Measurements from ENCODE around the gene GAST. TPM values are rescaled to one million over a fixed set of nuclear protein-coding genes. Genes with fewer than 3 reads are reported as not detected.
"Not testable (repeated sequence)": the region's sequence is repeated elsewhere in the genome, so short reads cannot be mapped to it uniquely, and the experiment has no call there.

The GAST gene
- polyA plus RNA-seq, 3 donors = not detected

DNA sequence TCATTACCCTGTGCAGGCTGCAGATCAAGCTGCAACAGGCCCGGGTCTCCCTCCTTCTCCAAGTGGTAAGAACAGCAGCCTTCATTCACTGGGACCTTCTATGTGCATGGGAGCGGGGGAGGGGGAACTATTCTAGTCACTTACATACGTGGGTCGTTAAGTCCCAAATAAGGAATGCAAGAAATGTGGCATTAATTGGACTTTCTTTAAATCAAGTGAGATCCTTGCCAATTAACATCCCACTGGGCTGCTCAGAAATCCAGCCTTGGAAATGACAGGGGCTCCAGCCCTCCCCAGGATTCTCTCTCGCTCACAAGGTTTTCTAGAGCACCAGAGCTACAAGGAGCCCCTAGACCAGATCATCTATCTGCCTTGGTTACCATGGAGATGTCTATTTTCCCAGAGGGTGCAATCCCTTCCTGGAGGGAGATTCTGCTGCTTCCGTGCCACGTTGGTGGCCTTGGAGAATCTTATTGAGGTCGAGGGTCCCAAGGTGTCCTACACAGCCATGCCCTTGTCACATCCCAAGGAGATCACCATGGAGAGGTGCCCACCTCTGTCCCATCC, 28.6 kb upstream of the GAST start:
- DNase-seq (ENCODE audit: low read depth in 3 of 3, low spot score in 2 of 3) = no peak

DNA sequence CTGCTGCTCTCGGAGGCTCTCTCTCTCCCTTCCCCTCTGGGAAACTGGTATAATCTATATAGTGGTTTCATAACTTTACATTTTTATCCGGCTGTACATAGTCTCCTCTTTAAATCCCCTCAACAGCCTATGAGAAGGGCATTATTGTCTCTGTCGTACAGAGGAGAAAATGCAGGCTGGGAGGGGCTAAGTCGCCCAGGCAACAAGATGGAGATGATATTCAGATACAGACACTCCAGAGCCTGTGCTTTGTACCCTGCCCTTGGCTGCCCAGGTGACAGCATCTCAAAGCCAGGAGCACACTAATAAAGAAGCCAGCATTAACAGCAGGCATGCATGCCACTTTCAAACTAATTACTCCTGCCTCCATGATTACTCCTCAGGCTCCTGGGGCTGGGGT, 28.1 kb upstream of the GAST start:
- no peak for DNase-seq (ENCODE audit: low read depth in 3 of 3, low spot score in 2 of 3)

DNA sequence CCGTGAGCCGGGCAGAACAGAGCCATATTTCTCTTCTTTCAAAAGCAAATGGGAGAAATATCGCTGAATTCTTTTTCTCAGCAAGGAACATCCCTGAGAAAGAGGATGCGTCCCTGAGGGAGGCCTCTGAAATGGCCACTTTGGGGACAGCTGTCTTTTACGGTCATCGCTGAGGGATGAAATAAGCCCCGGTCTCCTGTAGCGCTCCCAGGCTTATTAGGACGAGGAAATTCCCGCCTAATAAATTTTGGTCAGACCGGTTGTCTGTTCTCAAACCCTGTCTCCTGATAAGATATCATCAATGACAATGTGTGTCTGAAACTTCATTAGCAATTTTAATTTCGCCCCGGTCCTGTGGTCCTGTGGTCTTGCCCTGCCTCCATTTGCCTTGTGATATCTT, 26.4 kb upstream of the GAST start:
- DNase-seq (ENCODE audit: low read depth in 3 of 3, low spot score in 2 of 3) = not testable (repeated sequence)

DNA sequence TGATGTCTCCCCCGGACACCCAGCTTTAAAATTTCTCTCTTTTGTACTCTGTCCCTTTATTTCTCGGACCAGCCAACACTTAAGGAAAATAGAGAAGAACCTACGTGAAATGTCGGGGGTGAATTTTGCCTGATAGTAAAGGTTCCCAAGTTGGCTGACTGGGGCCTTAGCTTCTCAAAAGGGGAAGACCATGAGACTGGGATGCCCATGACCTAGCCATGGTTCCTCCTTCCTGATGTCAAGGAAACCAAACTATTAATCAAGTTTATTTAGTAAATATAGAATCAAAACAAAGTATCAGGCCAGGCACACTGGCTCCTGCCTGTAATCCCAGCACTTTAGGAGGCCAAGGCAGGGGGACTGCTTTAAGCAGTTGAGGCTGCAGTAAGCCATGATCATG, 25.9 kb upstream of the GAST start:
- no peak for DNase-seq (ENCODE audit: low read depth in 3 of 3, low spot score in 2 of 3)

DNA sequence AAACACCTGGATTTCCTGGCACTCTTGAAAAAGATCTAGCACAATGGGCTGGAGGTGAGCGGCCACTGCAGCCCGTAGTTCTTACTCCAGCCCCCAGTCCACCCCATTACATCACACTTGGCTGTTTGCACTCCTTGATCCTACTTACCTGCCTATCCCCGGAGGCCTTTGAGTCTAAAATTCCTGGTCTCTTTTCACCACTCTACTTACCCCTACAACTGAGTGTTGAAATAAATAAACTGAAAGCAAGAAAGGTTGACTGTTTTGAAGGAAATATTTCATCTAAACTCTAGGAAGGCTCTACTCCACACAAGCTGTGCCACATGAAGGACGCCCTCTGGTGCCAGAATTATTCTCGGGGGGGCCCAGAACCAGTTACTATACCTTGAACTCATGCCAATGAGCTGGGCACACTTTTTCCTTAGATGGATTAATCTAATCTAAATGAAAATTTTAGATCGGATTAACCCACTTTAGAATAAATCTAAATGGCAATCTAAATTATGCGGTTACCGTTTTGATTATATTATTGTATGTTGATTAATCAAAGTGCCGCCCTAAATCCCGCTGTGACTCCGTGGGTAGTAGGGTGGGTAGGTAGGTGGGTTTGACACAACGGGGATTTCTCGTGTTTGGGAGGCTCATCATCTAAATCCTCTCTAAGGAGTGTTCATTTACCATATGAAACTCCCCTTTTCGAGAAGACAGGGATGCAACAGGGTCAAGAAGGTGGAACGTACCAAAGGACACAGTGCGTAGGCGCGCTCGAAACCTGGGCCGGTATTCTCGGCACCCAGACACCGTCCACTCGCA, 24.1 kb upstream of the GAST start:
- DNase-seq (ENCODE audit: low read depth in 3 of 3, low spot score in 2 of 3) = no peak

DNA sequence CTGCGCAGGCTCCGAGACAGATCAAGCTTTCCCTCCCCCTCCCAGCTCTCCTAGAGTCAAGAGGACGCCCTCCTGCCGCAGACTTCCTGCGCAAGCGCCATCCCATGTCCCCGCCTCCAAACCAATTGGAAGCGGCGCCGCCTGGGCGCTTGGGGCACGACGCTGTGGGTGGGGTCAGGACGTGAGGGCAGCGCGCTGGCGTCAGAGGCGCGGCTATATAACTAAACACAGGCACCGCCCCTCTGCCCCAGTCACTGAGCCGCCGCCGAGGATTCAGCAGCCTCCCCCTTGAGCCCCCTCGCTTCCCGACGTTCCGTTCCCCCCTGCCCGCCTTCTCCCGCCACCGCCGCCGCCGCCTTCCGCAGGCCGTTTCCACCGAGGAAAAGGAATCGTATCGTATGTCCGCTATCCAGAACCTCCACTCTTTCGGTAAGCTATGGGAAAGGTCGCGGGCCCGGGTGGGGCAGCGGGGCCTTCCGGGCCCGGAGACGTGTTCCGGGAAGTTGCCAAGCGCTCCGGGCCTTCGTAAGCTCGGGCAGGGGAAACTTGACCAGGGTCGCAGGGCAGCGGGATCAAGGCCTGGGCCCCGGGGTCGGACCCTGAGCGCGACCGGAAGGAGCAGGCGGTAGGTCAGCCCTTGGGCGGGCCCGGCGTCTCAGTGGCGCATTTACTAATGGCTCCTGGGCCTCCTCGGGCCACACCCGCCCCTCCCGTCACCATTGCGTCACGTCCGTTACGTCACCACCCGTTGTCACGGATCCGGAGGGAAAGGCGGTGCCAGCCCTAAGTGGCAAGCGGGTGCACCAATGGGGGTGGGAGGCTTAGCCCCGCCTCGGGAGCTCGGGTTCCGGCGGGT, 23.3 kb upstream of the GAST start, which contains the start of gene EIF1:
TSS of gene EIF1 (plus strand) at position 245 of the 856 bp plus-strand sequence. CDS start at position 399, 154 bp downstream.
- peak; percentile 97 to 98 (median 98) for DNase-seq (ENCODE audit: low read depth in 3 of 3, low spot score in 2 of 3)

DNA sequence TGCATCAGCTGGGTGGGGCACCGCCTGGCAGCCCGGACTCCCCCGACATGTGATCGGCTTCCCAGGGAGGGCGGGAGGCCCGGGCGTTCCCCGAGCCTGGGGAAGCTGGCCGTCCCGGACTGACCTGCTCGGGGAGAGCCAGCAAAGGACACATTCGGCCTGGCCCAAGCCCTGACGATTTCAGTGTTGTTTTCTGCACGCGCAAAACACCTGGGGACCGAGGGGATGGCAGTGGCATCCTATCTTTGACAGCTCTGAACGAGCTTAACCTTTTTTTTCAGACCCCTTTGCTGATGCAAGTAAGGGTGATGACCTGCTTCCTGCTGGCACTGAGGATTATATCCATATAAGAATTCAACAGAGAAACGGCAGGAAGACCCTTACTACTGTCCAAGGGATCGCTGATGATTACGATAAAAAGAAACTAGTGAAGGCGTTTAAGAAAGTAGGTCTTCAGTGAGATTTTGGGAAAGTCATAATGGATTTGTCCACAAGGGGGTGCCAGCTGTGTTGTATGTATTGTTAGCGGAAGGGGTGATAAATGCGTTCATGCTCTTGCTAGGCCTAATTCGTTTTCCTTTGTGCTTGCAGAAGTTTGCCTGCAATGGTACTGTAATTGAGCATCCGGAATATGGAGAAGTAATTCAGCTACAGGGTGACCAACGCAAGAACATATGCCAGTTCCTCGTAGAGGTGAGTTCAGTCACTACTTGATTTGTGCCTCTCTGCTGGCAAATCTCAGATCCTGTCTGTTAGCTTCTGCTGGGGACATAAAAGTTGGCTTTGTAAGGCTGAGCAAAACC, 22.4 kb upstream of the GAST start:
- DNase-seq (ENCODE audit: low read depth in 3 of 3, low spot score in 2 of 3) = no peak

DNA sequence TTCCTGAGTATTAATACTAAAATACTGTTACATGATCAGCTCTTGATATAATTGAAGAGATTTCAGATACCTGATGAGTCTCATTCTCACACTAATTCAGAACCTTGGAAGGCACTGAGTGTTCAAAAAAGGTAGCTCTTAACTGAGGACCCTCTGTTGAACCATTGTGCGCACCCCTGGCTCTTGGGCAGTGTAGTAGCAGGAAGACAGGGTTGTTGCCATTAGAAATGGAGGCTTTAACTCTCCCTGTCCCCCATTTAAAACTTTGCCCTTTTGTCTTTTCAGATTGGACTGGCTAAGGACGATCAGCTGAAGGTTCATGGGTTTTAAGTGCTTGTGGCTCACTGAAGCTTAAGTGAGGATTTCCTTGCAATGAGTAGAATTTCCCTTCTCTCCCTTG, 21.6 kb upstream of the GAST start:
- no peak for DNase-seq (ENCODE audit: low read depth in 3 of 3, low spot score in 2 of 3)

DNA sequence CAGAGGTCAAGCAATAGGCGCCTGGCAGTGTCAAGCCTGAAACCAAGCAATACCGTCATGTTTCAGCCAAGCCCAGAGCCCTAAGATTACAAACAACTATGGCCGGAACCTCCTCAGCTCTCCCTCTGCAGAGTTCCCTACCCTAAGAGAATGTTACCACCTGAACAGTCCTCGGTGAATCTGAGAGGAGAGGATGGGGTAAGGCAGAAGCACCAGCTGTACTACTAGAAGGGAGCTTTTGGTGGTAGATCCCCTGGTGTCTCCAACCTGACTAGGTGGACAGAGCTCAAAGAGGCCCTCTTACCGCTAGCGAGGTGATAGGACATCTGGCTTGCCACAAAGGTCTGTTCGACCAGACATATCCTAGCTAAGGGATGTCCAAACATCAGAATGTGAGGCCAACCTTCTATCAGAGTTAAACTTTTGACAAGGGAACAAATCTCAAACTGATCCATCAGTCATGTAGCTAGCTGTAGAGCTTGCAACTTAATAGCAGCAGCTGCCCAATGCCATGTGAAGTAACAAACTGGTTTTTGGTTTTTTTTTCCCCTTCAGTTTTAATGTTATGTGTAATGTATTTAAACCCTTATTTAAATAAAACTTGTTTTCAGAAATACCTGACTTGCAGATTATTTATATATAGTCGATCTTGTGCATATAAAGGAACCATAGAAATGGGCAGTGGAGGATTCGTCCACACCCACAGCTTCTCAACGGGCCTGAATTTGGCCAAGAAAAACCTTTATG, 20.9 kb upstream of the GAST start:
- DNase-seq (ENCODE audit: low read depth in 3 of 3, low spot score in 2 of 3) = no peak

DNA sequence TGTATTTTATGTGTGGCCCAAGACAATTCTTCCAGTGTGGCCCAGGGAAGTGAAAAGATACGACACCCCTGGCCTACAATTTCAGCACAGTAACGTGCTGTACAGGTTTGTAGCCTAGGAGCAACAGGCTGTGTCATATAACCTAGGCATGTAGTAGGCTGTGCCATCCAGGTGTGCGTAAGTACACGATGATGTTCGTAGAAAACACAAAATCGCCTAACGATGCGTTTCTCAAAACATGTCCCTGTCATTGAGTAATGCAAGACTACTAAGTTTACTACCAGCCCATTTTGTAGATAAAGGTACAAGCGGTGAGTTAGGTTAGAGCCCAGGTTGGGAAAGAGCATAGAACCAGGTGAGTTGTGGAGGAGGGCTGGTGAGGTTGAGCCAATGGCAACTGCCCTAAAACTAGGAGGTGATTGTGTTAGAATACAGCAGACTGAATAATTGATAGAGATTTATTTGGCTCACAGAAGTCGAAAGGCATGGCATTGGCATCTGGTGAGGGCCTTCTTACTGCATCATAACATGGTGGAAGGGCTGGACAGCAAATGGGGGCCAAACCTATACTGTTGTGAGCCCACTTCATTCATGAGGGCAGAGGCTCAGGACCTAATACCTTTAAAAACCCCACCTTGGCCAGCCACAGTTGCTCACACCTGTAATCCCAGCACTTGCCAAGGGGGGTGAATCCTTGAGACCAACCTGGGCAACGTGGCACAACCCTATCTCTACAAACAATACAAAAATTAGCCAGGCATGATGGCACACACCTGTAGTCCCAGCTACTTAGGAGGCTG, 19.2 kb upstream of the GAST start:
- no peak for DNase-seq (ENCODE audit: low read depth in 3 of 3, low spot score in 2 of 3)

DNA sequence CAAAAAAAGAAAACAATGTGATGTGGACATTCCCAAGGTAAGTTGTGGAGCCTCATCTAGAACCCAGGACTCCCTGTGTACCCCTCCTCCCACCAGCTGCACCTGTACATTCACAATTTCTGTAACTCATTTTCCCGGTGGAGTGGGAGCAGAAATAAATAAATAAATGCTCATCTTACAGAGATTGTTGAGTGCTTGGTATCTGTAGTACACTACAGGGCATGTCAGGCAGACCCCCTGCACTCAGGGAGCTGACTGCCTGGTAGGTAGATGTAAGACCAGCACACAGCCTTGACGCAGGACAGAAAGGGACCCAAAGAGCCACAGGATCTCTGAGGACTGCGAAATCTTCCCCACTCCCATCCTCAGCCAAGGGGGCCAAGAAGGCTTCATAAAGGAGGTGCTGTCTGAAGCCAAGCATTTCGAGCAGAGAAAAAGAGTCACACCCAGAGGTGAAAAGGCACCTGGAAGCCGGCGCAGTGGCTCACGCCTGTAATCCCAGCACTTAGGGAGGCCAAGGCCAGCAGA, 16.9 kb upstream of the GAST start:
- no peak for DNase-seq (ENCODE audit: low read depth in 3 of 3, low spot score in 2 of 3)

DNA sequence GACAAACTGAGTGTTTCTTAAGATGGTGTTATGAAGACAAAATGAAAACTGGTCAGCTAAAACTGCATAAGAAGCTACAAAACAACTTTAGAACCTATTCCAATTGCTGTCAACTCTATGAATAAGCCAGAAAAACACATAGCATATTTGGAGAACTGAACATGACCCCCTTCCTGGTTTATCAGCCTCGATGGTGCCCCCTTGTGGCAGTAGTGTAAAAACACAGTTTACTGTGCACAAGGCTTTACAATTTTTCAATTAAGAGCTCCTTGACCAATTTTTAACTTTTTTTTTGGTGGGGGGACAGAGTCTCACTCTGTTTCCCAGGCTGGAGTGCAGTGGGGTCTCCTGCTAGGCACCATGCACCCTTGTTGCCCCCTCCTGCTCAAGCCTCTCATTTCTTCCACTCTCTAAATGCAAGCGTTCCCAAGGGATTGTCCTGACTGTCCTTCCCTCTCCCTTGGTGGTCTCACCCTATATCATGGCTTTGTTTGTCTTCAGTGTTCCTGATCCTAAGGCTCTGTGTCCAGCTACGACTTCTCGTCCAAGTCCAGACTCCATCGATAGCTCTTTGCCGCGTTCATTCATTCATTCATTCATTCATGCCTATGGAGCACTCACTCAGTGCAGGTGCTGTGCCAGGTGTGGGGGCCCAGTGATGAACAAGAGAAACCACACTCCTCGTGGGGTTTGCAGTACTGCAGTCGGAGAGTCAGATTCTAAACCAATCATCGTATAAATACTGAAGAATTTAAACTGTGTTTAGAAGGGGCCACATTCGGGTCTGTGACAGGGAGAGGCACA, 16.0 kb upstream of the GAST start:
- no peak for DNase-seq (ENCODE audit: low read depth in 3 of 3, low spot score in 2 of 3)

DNA sequence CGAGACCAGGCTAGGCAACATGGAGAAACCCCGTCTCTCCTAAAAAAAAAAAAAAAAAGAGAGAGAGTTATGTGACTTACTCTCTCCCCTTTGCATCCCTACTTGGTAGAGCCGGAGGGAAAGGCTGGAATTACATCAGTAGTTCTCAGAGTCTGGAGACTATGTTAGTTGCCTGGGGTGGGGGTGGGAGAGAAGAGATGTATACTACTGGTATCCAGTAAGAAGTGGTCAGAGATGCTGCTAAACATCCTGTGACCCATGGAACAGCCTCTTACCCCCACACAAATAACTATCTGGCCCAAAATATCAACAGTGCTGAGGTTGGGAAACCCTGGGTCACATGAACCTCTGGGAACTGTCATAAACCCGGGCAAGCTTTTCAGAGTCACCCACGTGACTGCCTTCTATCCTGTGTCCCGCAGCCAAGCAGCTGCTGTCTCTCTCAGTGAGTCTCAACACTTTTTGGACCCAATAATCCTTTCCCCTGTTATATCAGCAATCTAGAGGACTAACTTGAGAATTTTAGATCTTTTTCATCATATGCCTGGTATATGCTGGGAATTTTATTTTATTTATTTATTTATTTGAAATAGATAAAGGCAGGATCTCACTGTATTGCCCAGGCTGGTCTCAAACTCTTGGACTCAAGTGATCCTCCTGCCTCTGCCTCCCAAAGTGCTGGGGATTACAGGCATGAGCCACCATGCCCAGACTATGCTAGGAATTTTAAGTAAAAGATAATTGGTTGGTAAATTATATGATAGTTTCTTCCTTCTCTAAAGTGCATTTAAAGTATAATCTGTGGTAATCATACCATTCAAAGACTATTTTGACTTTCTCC, 14.8 kb upstream of the GAST start:
- DNase-seq (ENCODE audit: low read depth in 3 of 3, low spot score in 2 of 3) = no peak

DNA sequence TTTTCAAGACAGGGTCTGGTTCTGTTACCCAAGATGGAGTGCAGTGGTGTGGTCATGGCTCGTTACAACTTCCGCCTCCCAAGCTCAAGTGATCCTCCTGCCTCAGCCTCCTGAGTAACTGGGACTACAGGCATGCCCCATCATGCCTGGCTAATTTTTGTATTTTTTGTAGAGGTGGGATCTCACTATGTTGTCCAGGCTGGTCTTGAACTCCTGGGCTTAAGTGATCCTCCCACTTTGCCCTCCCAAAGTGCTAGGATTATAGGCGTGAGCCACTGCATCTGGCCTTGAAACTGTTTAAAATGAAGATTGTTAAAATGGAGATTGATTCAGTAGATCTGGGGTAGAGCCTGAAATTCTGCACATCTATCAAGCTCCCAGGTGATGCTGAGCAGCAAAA, 11.3 kb upstream of the GAST start:
- DNase-seq (ENCODE audit: low read depth in 3 of 3, low spot score in 2 of 3) = not testable (repeated sequence)

DNA sequence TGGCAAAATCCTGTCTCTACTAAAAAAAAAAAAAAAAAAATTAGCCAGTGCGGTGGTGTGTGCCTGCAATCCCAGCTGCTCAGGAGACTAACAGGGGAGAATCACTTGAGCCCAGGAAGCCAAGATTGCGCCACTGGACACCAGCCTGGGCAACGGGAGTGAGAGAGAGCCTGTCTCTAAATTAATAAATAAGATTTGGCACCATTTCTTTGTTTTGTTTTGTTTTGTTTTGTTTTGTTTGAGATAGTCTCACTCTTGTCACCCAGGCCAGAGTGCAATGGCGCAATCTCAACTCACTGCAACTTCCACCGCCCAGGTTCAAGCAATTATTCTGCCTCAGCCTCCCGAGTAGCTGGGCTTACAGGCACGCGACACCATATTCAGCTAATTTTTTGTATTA, 9.4 kb upstream of the GAST start:
- DNase-seq (ENCODE audit: low read depth in 3 of 3, low spot score in 2 of 3) = no peak

DNA sequence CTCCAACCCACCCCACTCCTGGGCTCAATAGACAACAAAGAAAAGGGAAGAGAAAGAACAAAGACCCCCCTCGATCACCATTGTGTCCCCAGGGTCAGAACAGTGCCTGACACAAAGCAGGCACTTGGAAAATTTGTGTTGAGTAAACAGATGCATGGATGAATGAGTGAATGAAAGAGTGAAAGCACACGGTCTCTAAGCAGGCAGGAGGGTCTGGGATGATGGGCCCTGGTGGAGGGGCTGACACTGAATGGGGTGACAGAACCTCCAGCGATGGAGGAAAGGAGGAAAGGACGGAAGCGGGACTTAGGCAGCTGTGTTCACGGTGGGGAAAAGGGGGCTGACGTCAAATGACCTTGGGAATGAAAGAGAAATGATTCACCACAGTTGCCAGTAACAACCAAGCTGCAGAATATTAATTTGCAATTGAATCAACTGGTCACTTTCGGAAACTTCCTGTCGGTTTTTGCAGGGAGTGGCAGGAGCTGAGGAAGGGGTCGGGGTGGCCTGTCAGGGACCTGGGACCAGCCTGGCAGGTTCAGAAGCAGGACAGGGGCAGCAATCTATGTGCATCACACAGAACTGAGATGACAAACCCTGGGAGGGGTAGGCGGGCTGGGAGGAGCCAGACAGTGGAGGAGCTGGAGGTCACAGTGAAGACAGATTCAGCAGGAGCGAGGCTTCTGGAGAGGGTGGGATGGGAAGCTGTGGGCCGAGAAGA, 6.7 kb upstream of the GAST start:
- DNase-seq (ENCODE audit: low read depth in 3 of 3, low spot score in 2 of 3) = no peak
